ENCODE data around the gene RAB34. TPM values are rescaled to one million over a fixed set of nuclear protein-coding genes. Genes with fewer than 3 reads are reported as not detected.
A peak's percentile ranks its signal among the peaks of the same experiment; 100 is the strongest.
"Not testable (repeated sequence)": the region's sequence is repeated elsewhere in the genome, so short reads cannot be mapped to it uniquely, and the experiment has no call there.

Gene RAB34
- polyA plus RNA-seq, 4 donors, result 169 to 203 (median 186) TPM

DNA sequence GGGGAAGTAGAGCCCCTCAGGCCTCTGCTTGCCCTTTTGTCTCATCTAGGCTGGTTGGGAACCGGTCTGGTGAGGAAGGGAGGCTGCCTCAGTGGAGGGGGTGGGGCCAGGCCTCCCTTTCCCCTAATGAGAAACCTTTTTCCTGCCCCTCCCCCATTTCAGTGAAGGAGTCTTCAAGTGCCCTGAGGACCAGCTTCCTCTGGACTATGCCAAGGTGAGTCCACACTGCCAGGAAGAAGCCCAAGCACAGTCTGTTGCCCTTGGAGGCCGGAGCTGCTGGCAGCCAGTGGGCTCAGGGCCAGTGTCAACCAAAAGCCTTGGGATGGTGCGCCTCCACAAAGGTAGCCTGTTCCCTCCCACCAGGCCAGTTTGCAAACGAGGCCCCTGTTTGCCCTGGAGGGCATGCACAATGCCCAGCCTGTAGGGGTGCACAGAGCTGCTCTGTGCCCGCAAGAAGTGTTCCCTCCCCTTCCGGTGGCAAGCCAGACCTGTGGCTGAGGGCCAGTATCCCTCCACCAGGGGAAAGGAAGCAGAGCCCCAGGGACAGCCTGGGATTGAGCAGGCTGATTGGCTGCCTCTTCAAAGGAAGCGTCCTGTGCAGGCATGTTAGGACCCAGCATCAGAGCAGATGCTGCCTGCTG is 29.5 kb upstream of the RAB34 start:
- DNase-seq (ENCODE audit: low read depth in 4 of 4, low spot score in 2 of 4), result no peak

GRCh38 chr17:28746611-28747050 is 29.0 kb upstream of the RAB34 start:
- DNase-seq (ENCODE audit: low read depth in 4 of 4, low spot score in 2 of 4), result no peak

- DNase-seq (ENCODE audit: low read depth in 4 of 4, low spot score in 2 of 4), result peak in 3 of 4 donors; percentile 57 to 69 (median 66)
These were observed 28.2 kb upstream of the RAB34 start for GRCh38 chr17:28745786-28746411.

GRCh38 chr17:28744972-28745785 is 27.5 kb upstream of the RAB34 start:
- DNase-seq (ENCODE audit: low read depth in 4 of 4, low spot score in 2 of 4), result peak in 3 of 4 donors; percentile 66 to 69 (median 68)

- DNase-seq (ENCODE audit: low read depth in 4 of 4, low spot score in 2 of 4), result no peak
These were observed 26.7 kb upstream of the RAB34 start for GRCh38 chr17:28744104-28744971.

DNA sequence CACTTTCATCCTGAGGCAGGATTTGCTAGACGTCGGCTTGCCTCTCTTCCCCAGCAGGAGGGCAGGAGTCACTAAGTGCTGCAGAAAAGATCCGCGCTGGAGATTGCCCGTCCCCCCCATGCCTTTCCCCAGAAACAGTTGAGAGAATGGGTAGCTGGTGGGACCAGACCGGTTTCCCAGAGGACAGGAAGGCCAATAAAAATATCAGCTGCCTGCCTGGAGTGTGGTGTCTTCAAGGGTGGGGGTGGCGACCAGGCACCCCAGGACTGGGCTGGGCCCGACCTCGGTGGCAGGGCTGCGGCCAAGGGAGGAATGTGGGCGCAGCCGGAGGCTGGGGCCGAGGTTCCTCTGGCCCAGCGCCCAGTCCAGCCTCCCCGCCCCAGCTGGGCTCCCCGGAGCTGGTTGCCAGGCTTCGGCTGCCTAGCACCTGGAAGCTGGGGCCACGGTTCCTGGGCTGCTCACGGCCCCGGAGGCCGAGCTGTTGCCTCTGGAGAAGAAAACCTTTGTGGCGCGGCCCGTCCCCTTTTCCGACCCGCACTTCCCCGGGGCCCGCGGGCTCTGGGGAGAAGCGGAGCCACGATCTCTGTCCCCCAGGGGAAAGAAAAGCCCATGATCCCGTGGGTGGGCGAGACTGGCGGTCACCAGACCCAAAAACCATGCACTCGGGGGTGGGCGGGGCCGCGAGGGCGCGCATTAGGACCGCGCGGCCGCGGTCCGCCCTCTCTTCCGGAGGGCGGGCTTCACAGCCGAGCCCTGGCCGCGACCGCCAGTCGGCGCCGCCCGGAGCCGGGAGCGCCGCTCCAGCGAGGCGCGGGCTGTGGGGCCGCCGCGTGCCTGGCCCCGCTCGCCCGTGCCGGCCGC is 25.8 kb upstream of the RAB34 start, which contains the start of gene TRAF4:
Gene TRAF4, plus strand, starts transcription at position 769 of the 861 bp plus-strand sequence. CDS start 102 bp downstream, outside the sequence.
- DNase-seq (ENCODE audit: low read depth in 4 of 4, low spot score in 2 of 4), result peak in 1 of 4 donors; percentile 77

DNA sequence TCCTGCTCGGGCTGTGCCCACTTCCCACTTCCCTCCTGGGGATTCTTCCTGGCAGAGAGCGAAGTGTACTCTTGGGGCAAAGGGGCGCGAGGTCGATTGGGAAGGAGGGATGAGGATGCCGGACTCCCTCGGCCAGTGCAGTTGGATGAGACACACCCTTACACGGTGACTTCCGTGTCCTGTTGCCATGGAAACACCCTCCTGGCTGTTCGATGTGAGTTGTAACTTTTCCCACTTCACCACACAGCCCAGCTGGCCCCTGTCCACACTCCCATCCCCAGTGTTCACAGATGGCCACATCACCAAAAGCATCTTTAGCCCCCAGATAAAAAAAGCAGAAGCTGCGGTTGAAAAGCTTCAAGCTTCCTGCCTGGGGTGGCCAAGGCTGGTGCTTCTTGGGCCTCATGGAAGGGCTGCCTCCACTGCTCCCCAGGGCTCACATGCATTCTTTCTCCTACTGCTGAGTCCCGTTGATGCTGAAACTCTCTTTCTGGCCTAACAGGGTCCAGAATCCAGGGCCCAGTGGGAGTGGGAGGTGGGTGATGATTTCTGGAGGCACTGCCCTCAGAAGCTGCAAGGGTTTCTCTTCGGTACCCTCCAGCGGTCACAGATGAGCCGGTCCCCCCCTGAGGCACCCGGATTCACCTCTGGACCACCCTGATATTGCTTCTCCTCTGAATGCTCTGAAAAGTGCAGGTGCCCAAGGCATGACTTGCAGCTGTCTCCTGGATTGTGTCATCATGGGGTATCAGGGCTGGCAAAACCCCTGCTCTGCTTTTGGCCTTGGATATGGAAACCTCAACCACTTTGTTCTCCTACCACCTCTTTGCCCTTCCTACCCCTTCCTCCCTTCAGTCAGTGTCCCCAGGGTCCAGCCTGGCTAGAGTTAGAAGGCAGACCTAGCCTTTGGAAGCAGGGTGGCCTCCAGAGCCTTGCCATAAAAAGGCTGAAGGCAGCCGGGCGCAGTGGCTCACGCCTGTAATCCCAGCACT is 24.0 kb upstream of the RAB34 start:
- DNase-seq (ENCODE audit: low read depth in 4 of 4, low spot score in 2 of 4), result no peak

- no peak for DNase-seq (ENCODE audit: low read depth in 4 of 4, low spot score in 2 of 4)
These were observed 23.0 kb upstream of the RAB34 start for GRCh38 chr17:28740406-28741357.

GRCh38 chr17:28738680-28739384 is 21.2 kb upstream of the RAB34 start:
- DNase-seq (ENCODE audit: low read depth in 4 of 4, low spot score in 2 of 4), result no peak

DNA sequence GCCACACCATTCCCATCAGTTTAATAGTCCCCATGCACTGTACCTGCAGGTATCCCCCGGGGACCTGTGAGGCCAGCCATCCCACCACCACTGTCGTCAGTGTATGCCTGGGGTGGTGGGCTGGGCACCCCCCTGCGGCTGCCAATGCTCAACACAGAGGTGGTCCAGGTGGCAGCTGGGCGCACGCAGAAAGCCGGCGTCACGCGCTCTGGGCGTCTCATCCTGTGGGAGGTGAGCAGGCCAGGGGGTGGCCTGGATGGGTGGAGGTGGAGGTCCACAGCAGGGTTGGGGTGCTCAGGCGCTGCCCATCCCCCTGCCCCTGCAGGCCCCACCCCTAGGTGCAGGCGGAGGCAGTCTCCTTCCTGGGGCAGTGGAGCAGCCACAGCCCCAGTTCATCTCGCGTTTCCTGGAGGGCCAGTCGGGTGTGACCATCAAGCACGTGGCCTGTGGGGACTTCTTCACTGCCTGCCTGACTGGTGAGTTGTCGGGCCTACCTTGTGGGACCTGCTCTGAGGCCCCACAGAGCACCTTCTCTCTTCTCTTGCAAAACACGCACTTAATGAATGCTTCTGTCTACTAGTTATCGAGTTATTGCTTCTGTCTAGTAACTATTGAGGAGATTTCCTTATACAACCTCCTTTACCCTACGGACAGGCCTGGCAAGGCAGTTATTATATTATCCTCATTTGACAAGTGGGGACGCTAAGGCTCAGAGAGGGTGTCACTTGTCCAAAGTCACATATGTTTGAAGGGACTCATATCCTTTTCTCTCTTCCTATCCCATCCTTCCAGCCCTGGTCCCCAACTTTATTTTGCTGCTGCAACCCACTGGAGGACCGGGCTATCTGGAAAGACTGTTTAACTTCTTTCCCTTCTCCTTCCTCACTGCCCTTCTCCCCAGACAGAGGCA is 20.4 kb upstream of the RAB34 start:
- no peak for DNase-seq (ENCODE audit: low read depth in 4 of 4, low spot score in 2 of 4)

DNA sequence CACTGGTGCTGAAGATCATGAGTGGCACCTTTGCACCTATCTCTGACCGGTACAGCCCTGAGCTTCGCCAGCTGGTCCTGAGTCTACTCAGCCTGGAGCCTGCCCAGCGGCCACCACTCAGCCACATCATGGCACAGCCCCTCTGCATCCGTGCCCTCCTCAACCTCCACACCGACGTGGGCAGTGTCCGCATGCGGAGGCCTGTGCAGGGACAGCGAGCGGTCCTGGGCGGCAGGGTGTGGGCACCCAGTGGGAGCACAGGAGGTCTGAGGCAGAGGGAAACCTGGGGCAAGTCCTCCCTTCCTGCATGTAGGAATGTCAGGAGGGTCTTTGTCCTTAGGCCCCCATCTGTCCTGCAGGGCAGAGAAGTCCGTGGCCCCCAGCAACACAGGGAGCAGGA is 19.6 kb upstream of the RAB34 start:
- DNase-seq (ENCODE audit: low read depth in 4 of 4, low spot score in 2 of 4), result no peak

DNA sequence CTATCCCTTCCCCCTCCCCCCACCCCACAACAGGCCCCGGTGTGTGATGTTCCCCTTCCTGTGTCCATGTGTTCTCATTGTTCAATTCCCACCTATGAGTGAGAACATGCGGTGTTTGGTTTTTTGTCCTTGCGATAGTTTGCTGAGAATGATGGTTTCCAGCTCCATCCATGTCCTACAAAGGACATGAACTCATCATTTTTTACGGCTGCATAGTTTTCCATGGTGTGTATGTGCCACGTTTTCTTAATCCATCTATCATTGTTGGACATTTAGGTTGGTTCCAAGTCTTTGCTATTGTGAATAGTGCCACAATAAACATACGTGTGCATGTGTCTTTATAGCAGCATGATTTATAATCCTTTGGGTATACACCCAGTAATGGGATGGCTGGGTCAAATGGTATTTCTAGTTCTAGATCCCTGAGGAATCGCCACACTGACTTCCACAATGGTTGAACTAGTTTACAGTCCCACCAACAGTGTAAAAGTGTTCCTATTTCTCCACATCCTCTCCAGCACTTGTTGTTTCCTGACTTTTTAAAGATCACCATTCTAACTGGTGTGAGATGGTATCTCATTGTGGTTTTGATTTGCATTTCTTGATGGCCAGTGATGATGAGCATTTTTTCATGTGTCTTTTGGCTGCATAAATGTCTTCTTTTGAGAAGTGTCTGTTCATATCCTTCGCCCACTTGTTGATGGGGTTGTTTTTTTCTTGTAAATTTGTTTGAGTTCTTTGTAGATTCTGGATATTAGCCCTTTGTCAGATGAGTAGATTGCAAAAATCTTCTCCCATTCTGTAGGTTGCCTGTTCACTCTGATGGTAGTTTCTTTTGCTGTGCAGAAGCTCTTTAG is 18.5 kb upstream of the RAB34 start:
- not testable (repeated sequence) for DNase-seq (ENCODE audit: low read depth in 4 of 4, low spot score in 2 of 4)

GRCh38 chr17:28735242-28735722 is 17.6 kb upstream of the RAB34 start:
- no peak for DNase-seq (ENCODE audit: low read depth in 4 of 4, low spot score in 2 of 4)

- no peak for DNase-seq (ENCODE audit: low read depth in 4 of 4, low spot score in 2 of 4)
These were observed 17.1 kb upstream of the RAB34 start for GRCh38 chr17:28734712-28735241.

Data from left renal cortex interstitium (tissue), 4 donors.